Measurements from ENCODE around the gene GPR157.
"Not testable (repeated sequence)": the region's sequence is repeated elsewhere in the genome, so short reads cannot be mapped to it uniquely, and the experiment has no call there.

Gene GPR157

DNA sequence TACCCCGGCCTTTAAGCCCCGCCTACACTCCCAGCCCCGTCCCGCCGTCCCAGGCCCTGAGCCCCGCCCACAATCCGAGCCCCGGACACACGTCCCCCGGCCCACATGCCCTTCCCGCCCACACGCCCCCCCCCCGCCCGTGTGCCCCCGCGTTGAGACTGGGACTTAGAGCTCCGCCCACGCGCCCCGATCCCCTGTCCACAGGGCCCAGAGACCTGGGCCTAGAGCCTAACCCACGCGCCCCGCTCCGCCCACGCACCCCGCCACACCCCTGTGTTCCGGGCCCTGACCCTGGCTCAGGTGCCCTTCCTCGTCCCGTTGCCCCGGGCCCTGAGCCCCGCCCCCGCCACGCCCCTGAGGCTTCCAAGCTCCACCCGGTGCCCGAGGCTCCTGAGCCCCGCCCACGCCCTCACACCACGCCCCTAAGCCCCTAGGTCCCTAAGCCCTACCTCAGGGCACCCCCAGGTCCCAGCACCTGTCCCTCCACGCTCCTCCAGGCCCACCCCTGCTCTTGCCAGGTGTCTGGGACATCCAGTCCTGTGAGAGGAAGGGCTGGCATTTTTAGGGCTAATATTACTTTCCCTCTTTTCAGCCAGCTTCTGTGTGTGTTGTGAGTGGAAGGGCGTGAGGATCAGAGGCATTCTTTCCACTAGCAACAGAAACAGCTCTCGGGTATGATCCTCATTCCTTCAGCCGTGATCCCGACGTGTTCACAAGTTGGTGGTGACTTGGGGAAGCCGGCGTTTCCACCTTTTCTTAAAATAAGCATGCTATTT, 552 bp upstream of the GPR157 start:
- peak; percentile 87 for FAIRE-seq
- DNase-seq (ENCODE audit: insufficient read length, low spot score): peak; percentile 66

GRCh38 chr1:9128166-9128519, 759 bp downstream of the GPR157 start:
- FAIRE-seq (no peak), DNase-seq (ENCODE audit: insufficient read length, low spot score) (no peak)
- no peak for TF ChIP-seq TAF1 (IDR thresholded peaks at IDR 0.05; ENCODE audit: low read depth, low read length)
- TF ChIP-seq SPI1 (IDR thresholded peaks at IDR 0.05; ENCODE audit: low read depth, low read length): no peak
- TF ChIP-seq POLR2A (IDR thresholded peaks at IDR 0.05; ENCODE audit: low read depth, low read length): no peak
- TF ChIP-seq PAX5 (IDR thresholded peaks at IDR 0.05; ENCODE audit: insufficient read depth, low read length, severe bottlenecking): no peak
- no peak for TF ChIP-seq POLR2AphosphoS5 (IDR thresholded peaks at IDR 0.05; ENCODE audit: low read depth, low read length)
- no peak for TF ChIP-seq POU2F2 (IDR thresholded peaks at IDR 0.05; ENCODE audit: low read depth, low read length)

More for the DNA sequence above, 552 bp upstream of the GPR157 start:
- TF ChIP-seq POLR2AphosphoS5 (IDR thresholded peaks at IDR 0.05; ENCODE audit: low read depth, low read length) (no peak), POU2F2 (IDR thresholded peaks at IDR 0.05; ENCODE audit: low read depth, low read length) (no peak), TAF1 (IDR thresholded peaks at IDR 0.05; ENCODE audit: low read depth, low read length) (no peak), POLR2A (IDR thresholded peaks at IDR 0.05; ENCODE audit: low read depth, low read length) (no peak), SPI1 (IDR thresholded peaks at IDR 0.05; ENCODE audit: low read depth, low read length) (no peak), PAX5 (IDR thresholded peaks at IDR 0.05; ENCODE audit: insufficient read depth, low read length, severe bottlenecking) (no peak)

DNA sequence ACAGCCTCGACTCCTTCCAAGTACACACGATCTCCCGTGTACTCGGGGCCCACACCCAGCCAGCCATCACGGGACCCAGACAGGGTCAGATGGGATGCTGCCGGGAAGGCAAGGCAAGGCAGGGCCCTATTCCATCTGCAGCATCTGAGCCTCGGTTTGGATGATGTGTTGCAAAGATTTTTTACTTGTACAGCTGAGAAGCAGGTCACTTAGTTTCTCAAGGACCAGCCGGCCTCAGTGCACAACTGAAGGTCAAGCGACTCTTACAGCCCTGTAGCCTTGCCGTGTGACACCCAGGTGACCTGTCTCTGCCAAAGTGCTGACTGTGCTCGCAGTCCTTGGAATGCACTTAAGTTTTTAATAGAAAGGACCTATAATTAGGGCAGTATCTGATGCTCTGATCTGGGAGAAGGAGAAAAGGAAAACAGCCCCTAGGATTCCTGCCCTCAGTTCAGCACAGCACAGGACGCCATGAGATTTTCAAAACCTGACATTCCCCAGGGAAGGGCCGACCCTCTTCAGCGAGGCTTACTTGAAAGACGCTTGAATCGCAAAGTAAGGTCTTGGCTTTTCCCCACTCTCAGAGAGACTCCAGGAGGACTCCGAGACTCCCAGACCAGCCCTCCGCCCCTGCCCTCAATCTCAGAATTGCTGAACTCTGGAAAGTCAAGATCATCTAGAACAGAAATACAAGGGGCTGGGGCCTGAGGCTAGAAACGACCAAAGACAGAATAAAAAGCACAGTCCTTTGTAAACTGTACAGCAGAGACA, 1.3 kb downstream of the GPR157 start:
- DNase-seq (ENCODE audit: insufficient read length, low spot score): no peak
- FAIRE-seq: no peak

DNA sequence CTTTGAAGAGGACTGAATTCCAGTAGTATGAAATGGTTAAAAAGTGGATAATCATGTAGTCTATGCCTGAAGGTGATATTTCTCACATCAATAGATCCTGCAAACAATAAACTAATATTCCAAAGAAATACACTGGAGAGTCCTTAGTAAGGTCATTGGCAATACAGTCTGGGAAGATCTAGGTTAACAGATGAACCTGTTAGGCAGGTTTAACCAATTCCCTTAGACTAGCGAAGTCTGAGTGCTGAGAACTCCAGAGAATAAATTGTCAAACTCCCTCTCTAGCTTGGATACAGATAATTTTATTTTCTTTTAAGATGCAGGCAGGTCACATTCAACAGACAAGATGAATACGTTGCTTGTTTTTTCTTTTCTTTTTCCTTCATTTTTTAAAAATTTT, 2.4 kb downstream of the GPR157 start:
- TF ChIP-seq TAF1 (IDR thresholded peaks at IDR 0.05; ENCODE audit: low read depth, low read length) (no peak), POLR2AphosphoS5 (IDR thresholded peaks at IDR 0.05; ENCODE audit: low read depth, low read length) (no peak), PAX5 (IDR thresholded peaks at IDR 0.05; ENCODE audit: insufficient read depth, low read length, severe bottlenecking) (no peak), POLR2A (IDR thresholded peaks at IDR 0.05; ENCODE audit: low read depth, low read length) (no peak), SPI1 (IDR thresholded peaks at IDR 0.05; ENCODE audit: low read depth, low read length) (no peak), POU2F2 (IDR thresholded peaks at IDR 0.05; ENCODE audit: low read depth, low read length) (no peak)
- DNase-seq (ENCODE audit: insufficient read length, low spot score) (no peak), FAIRE-seq (no peak)

More for the DNA sequence above, 1.3 kb downstream of the GPR157 start:
- no peak for TF ChIP-seq SPI1 (IDR thresholded peaks at IDR 0.05; ENCODE audit: low read depth, low read length)

DNA sequence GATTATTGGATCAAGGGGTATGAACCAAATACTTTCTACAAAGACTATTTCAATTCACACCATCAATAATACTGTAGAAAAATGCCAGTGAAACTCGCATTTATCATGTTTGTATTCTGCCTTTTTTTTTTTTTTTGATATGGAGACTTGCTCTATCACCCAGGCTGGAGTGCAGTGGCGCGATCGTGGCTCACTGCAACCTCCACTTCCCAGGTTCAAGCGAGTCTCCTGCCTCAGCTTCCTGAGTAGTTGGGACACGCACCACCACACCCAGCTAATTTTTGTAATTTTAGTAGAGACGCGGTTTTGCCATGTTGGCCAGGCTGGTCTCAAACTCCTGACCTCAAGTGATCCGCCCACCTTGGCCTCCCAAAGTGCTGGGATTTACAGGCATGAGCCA, 3.1 kb downstream of the GPR157 start:
- DNase-seq (ENCODE audit: insufficient read length, low spot score); FAIRE-seq: not testable (repeated sequence)

- DNase-seq (ENCODE audit: insufficient read length, low spot score): no peak
- no peak for FAIRE-seq
- TF ChIP-seq POLR2A (IDR thresholded peaks at IDR 0.05; ENCODE audit: low read depth, low read length) (no peak), POLR2AphosphoS5 (IDR thresholded peaks at IDR 0.05; ENCODE audit: low read depth, low read length) (no peak)
Measured at GRCh38 chr1:9125325-9125724, 3.6 kb downstream of the GPR157 start.

DNA sequence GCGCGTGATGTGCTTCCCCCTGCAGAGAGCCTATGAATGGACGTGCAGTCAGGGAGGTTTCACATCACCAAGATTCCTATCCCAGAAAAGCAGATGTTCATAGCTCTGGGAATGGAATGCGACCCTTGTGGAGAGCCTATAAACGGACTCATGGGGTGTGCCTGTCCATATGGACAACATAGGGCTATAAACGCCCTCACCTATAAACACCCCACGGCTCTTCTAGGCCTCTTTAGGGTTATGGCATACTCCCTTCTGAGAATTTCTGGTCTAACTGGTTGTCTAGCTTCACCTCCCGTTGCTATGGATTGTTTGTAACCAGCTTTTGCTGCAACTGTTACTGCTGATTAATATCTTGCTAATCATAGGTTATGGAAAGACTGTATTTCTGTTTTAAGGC, 4.5 kb downstream of the GPR157 start:
- not testable (repeated sequence) for DNase-seq (ENCODE audit: insufficient read length, low spot score)

GRCh38 chr1:9123665-9124064, 5.2 kb downstream of the GPR157 start:
- DNase-seq (ENCODE audit: insufficient read length, low spot score); FAIRE-seq: not testable (repeated sequence)

More for the DNA sequence above, 4.5 kb downstream of the GPR157 start:
- FAIRE-seq: not testable (repeated sequence)

GRCh38 chr1:9121496-9122409, 7.1 kb downstream of the GPR157 start:
- TF ChIP-seq POLR2AphosphoS5 (IDR thresholded peaks at IDR 0.05; ENCODE audit: low read depth, low read length) (no peak), POLR2A (IDR thresholded peaks at IDR 0.05; ENCODE audit: low read depth, low read length) (no peak), POU2F2 (IDR thresholded peaks at IDR 0.05; ENCODE audit: low read depth, low read length) (0 out of 2 replicates have a peak, but pooled peaks have one; percentile 9), TAF1 (IDR thresholded peaks at IDR 0.05; ENCODE audit: low read depth, low read length) (no peak)
- FAIRE-seq (peak; percentile 91), DNase-seq (ENCODE audit: insufficient read length, low spot score) (no peak)

- FAIRE-seq: peak; percentile 82
- no peak for DNase-seq (ENCODE audit: insufficient read length, low spot score)
- TF ChIP-seq POLR2AphosphoS5 (IDR thresholded peaks at IDR 0.05; ENCODE audit: low read depth, low read length): no peak
- TF ChIP-seq POU2F2 (IDR thresholded peaks at IDR 0.05; ENCODE audit: low read depth, low read length): no peak
- no peak for TF ChIP-seq TAF1 (IDR thresholded peaks at IDR 0.05; ENCODE audit: low read depth, low read length)
- no peak for TF ChIP-seq PAX5 (IDR thresholded peaks at IDR 0.05; ENCODE audit: insufficient read depth, low read length, severe bottlenecking)
- no peak for TF ChIP-seq POLR2A (IDR thresholded peaks at IDR 0.05; ENCODE audit: low read depth, low read length)
- no peak for TF ChIP-seq SPI1 (IDR thresholded peaks at IDR 0.05; ENCODE audit: low read depth, low read length)
Measured at GRCh38 chr1:9120312-9120958, 8.5 kb downstream of the GPR157 start.
